Adrenal gland (tissue), 5 donors: ENCODE measurements around the gene TNFSF8.

Experiments
- CTCF ChIP-seq, 6 experiments: fragments of 450-650 bp in 4 of 6; fragments of 200-600 bp in 2 of 6; sonication (generic) in 1 of 6; IDR thresholded peaks; 1 replicate in 5 of 6; 2 replicates in 1 of 6; pipeline versions ENCODE4 v1.5.1 to v1.8.0; 2016 to 2021; ENCODE audit warnings: antibody characterized with exemption in 6 of 6, mild to moderate bottlenecking in 2 of 6, moderate library complexity in 1 of 6
- POLR2A ChIP-seq, 2 donors: fragments of 450-650 bp; IDR thresholded peaks; one replicate each; pipeline ENCODE4 v1.6.1; 2017; ENCODE audit warnings: antibody characterized with exemption in 2 of 2, mild to moderate bottlenecking in 2 of 2, moderate library complexity in 1 of 2
- donor health status: DM: no; HTN: no; CAD: no.

GRCh38 chr9:114930056-114930812 lies at the start of gene TNFSF8:
- TF ChIP-seq CTCF (IDR thresholded peaks at IDR 0.05) (no peak), POLR2A (IDR thresholded peaks at IDR 0.05) (no peak)
